HepG2 (cell line): ENCODE data around the gene SOCS7.

Experiments used
- MXD4 ChIP-seq: IDR thresholded peaks from 2 replicates; pipeline ENCODE4 v1.6.1; 2016; ENCODE audit warnings: mild to moderate bottlenecking, missing biosample characterization, missing genetic modification reagents
- POLR2A ChIP-seq, 2 experiments: IDR thresholded peaks; 2 replicates each; pipeline ENCODE4 v1.6.1; 2011; ENCODE audit warnings: low read depth in 2 of 2, low read length in 2 of 2, mild to moderate bottlenecking in 1 of 2, moderate library complexity in 1 of 2; ENCODE audit not compliant: insufficient read depth in 1 of 2
- SP1 ChIP-seq, 2 experiments: fragments of 450-650 bp in 1 of 2; sonication (generic) in 1 of 2; formaldehyde crosslinking in 1 of 2; IDR thresholded peaks; 2 replicates each; pipeline versions ENCODE4 v1.4.0 to v1.6.1; 2016 to 2020; ENCODE audit warnings: missing genetic modification reagents in 1 of 2

- TF ChIP-seq SP1 (IDR thresholded peaks at IDR 0.05) (no peak), SP1 (CRISPR knock-in tag; IDR thresholded peaks at IDR 0.05) (no peak), MXD4 (CRISPR knock-in tag) (no peak), POLR2A (IDR thresholded peaks at IDR 0.05; ENCODE audit: insufficient read depth in 1 of 2, low read depth in 2 of 2, low read length in 2 of 2) (no peak)
Observed at GRCh38 chr17:38333635-38334295, 17.9 kb upstream of the SOCS7 start.
